Ishikawa (cell line): Measurements from ENCODE around the gene CANT1.

Source experiments
- CEBPB ChIP-seq: IDR thresholded peaks from 2 replicates; pipeline ENCODE4 v1.6.1; 2012
- CREB1 ChIP-seq: IDR thresholded peaks from 2 replicates; pipeline ENCODE4 v1.6.1; 2012; ENCODE audit warnings: low read depth
- EGR1 ChIP-seq: IDR thresholded peaks from 2 replicates; pipeline ENCODE4 v1.6.1; 2012
- EP300 ChIP-seq: IDR thresholded peaks from 2 replicates; pipeline ENCODE4 v1.6.1; 2012; ENCODE audit warnings: borderline replicate concordance
- FOXM1 ChIP-seq: IDR thresholded peaks from 2 replicates; pipeline ENCODE4 v1.6.1; 2012; ENCODE audit warnings: low read depth, borderline replicate concordance
- MAX ChIP-seq: IDR thresholded peaks from 2 replicates; pipeline ENCODE4 v1.6.1; 2012
- NFIC ChIP-seq: IDR thresholded peaks from 2 replicates; pipeline ENCODE4 v1.6.1; 2012
- RAD21 ChIP-seq: IDR thresholded peaks from 2 replicates; pipeline ENCODE4 v1.6.1; 2012; ENCODE audit warnings: low read depth
- REST ChIP-seq: IDR thresholded peaks from 2 replicates; pipeline ENCODE4 v1.6.1; 2012; ENCODE audit warnings: low read depth, mild to moderate bottlenecking
- TAF1 ChIP-seq: IDR thresholded peaks from 2 replicates; pipeline ENCODE4 v1.6.1; 2012; ENCODE audit warnings: low read depth, mild to moderate bottlenecking
- TCF12 ChIP-seq: IDR thresholded peaks from 2 replicates; pipeline ENCODE4 v1.6.1; 2012; ENCODE audit warnings: low read depth
- TEAD4 ChIP-seq: IDR thresholded peaks from 2 replicates; pipeline ENCODE4 v1.6.1; 2012
- USF1 ChIP-seq: IDR thresholded peaks from 2 replicates; pipeline ENCODE4 v1.6.1; 2012
- YY1 ChIP-seq: IDR thresholded peaks from 2 replicates; pipeline ENCODE4 v1.6.1; 2012; ENCODE audit warnings: low read depth
- ZBTB7A ChIP-seq: IDR thresholded peaks from 2 replicates; pipeline ENCODE4 v1.6.1; 2012; ENCODE audit warnings: low read depth

Gene CANT1

GRCh38 chr17:79006794-79007503 lies 2.6 kb downstream of the CANT1 start:
- TF ChIP-seq TEAD4 (no peak), YY1 (no peak), TCF12 (no peak), EP300 (no peak), RAD21 (no peak), MAX (no peak), REST (no peak), EGR1 (no peak), CEBPB (no peak), TAF1 (no peak), CREB1 (no peak), USF1 (no peak), NFIC (no peak), FOXM1 (no peak)

DNA sequence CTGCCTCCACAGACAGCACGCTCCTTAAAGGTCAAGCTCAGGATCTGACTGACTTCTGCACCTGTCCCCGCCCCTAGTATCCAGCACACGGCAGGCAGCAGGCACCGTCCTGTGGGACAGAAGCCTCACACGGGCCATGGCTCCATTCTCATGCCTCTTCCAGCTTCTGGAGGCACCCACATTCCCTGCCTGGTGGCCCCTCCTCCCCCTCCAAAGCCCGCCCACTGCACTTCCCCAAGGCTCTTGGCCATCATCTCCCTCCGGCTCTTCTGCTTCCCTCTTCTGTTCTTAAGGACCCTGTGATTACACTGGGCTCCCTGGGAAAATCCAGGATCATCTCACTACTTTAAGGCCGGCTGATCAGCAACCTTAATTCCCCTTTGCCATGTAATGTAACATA lies 3.5 kb downstream of the CANT1 start:
- TF ChIP-seq RAD21: no peak

DNA sequence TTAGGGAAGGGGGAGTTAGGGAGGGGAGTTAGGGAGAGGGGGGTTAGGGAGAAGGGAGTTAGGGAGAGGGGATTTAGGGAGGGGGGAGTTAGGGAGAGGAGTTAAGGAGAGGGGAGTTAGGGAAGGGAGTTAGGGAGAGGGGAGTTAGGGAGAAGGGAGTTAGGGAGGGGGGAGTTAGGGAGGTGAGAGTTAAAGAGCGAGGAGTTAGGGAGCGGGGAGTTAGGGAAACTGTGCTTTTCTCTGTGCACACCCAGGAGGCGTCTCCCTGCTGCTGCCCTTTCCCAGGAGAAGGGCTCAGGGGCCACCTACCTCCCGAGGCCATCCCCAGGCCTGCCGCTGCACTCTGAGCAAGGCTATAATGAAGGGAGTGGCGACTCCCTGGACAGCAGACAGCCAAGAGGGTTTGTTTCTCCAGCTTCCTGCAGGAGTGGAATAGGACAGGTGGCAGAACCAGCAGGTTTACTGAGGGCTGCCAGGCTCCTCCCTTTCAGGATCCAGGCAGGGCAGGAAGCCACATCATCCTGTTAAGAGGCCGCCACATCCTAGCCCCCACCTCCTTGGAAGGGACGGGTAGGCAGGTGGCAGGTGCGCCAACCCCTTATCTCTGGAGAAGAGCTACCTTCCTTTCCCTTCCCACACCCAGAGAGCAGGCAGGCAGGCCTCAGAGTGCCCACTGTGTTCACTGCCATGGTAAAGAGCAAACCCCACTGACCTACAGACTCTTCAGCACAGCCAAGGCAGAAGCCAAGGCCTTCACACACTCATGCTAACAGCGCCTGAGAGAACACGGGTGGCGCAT lies 4.3 kb downstream of the CANT1 start:
- TF ChIP-seq MAX (peak; percentile 25; the same call in 1 of the 2 replicates), EP300 (no peak; the same call in 1 of the 2 replicates), USF1 (peak; percentile 33; the same call in 1 of the 2 replicates), RAD21 (peak; percentile 17; the same call in 1 of the 2 replicates), NFIC (peak; percentile 47)

DNA sequence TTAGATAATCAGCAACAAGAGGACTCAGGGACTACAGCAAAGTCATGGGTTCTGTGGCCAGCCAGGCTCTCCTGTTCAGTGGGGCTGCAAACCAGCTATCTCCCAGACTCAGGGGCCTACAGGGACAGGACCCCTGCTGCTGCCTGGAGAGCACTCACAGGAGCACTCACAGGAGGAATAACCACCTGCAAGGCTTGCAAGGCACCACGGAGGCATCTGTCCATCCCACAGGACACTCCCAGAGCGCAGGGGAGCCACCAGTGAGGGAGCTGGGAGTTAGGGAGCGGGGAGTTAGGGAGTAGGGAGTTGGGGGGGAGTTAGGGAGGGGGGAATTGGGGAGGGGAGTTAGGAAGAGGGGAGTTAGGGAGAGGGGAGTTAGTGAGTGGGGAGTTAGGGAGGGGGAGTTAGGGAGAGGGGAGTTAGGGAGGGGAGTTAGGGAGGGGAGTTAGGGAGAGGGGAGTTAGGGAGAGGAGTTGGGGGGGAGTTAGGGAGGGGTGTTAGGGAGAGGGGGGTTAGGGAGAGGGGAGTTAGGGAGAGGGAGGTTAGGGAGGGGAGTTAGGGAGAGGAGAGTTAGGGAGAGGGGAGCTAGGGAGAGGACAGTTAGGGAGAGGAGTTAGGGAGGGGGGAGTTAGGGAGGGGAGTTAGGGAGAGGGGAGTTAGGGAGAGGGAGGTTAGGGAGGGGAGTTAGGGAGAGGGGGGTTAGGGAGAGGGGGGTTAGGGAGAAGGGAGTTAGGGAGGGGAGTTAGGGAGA lies 5.7 kb downstream of the CANT1 start:
- TF ChIP-seq MAX: no peak

- TF ChIP-seq ZBTB7A (no peak), TCF12 (no peak), FOXM1 (no peak), RAD21 (no peak), USF1 (no peak), CEBPB (no peak), CREB1 (no peak), TAF1 (no peak), MAX (no peak), YY1 (no peak), EP300 (no peak)
Observed at GRCh38 chr17:79002796-79003593, 6.6 kb downstream of the CANT1 start.

DNA sequence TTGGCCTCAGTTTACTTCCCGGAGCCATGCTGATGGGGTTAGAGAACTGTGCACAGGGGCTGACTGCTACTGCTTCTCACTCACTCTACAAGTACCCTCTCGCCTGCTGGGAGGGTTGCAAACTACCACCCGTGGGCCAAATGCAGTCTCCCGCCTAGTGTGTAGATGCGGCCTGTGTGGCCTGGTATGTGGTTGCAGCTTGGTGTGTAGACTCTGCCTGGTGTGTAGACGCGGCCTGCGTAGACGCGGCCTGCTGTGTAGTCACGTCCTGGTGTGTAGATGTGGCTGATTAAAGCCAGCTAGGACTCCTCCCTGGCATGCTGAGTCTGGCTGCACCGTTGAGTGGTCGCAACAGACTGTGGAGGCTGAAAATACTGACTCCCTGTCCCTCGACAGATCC lies 7.3 kb downstream of the CANT1 start:
- TF ChIP-seq YY1 (no peak), NFIC (no peak), TCF12 (no peak), EGR1 (no peak), FOXM1 (no peak), TEAD4 (no peak), CREB1 (no peak), USF1 (no peak), REST (no peak)
